Measurements from ENCODE around the gene TM9SF4.
"Not testable (repeated sequence)": the region's sequence is repeated elsewhere in the genome, so short reads cannot be mapped to it uniquely, and the experiment has no call there.

Gene TM9SF4

DNA sequence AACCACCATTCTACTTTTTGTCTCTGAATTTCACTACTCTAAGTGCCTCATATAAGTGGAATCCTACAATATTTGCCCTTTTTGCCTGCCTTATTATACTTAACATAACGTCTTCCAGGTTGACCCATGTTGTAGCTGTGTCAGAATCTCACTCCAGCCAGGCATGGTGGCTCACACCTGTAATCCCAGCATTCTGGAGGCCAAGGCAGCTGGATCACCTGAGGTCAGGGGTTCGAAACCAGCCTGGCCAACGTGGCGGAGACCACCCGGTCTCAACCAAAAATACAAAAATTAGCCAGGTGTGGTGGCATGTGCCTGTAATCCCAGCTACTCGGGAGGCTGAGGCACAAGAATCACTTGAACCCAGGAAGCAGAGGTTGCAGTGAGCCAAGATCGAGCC, 68.2 kb downstream of the TM9SF4 start:
- H3K27me3 ChIP-seq (ENCODE audit: control insufficient read depth, insufficient read depth, low read length); H3K4me1 ChIP-seq (ENCODE audit: control insufficient read depth, insufficient read depth, low read length); H3K9me3 ChIP-seq (ENCODE audit: control insufficient read depth, insufficient read depth, low read length); H3K36me3 ChIP-seq (ENCODE audit: control insufficient read depth, insufficient read depth, low read length); H3K27ac ChIP-seq (ENCODE audit: low read depth, low read length); H3K4me3 ChIP-seq (ENCODE audit: low read depth, low read length); H3K9ac ChIP-seq (ENCODE audit: low read depth, low read length): not testable (repeated sequence)

DNA sequence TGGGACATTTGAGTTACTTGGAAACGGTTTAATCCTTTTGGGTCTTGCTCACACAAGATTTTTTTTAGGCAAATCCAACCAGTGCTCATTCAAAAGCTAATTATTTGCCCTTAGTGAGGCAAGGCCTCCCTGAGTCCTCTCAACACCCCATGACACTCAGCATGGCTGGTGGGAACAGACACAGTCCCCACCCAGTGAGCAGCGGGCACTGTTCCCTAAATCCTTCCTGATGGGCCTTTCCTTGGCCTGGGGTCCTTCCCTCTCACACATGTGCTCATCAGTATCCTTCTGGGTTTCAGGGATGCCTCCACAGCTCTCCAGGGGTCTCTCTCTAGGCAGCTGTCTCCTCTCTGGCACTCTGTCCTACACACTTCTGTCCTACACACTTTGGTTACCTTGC, 70.0 kb downstream of the TM9SF4 start:
- H3K4me1 ChIP-seq (ENCODE audit: control insufficient read depth, insufficient read depth, low read length) = no peaks in the 10 kb centered on the region
- H3K27ac ChIP-seq (ENCODE audit: low read depth, low read length) = no peak overlapping the region
- H3K9ac ChIP-seq (ENCODE audit: low read depth, low read length) = no peak overlapping the region
- H3K9me3 ChIP-seq (ENCODE audit: control insufficient read depth, insufficient read depth, low read length) = no peaks in the 10 kb centered on the region
- no peaks in the 10 kb centered on the region for H3K36me3 ChIP-seq (ENCODE audit: control insufficient read depth, insufficient read depth, low read length)
- H3K4me3 ChIP-seq (ENCODE audit: low read depth, low read length) = no peak overlapping the region
- H3K27me3 ChIP-seq (ENCODE audit: control insufficient read depth, insufficient read depth, low read length) = no peaks in the 10 kb centered on the region

DNA sequence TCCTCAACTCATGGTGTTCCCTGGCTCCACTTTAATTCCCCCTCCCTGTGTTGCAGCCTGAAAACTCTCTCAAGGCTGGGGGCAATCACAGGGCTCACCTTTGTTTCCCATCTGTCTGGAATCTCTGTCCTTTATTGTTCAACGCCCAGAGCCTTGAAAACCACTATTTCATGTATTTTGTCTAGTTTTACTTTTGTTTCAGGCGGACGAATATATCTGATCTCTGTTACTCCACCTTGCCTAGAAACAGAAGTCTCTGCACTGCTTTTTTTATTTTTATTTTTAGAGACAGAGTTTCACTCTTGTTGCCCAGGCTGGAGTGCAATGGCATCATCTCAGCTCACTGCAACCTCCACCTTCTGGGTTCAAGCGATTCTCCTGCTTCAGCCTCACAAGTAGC, 70.4 kb downstream of the TM9SF4 start:
- Histone ChIP-seq H3K4me1 (ENCODE audit: control insufficient read depth, insufficient read depth, low read length) (no peaks in the 10 kb centered on the region), H3K27ac (ENCODE audit: low read depth, low read length) (no peak overlapping the region), H3K36me3 (ENCODE audit: control insufficient read depth, insufficient read depth, low read length) (no peaks in the 10 kb centered on the region), H3K4me3 (ENCODE audit: low read depth, low read length) (no peak overlapping the region), H3K9me3 (ENCODE audit: control insufficient read depth, insufficient read depth, low read length) (no peaks in the 10 kb centered on the region), H3K27me3 (ENCODE audit: control insufficient read depth, insufficient read depth, low read length) (no peaks in the 10 kb centered on the region), H3K9ac (ENCODE audit: low read depth, low read length) (no peak overlapping the region)

DNA sequence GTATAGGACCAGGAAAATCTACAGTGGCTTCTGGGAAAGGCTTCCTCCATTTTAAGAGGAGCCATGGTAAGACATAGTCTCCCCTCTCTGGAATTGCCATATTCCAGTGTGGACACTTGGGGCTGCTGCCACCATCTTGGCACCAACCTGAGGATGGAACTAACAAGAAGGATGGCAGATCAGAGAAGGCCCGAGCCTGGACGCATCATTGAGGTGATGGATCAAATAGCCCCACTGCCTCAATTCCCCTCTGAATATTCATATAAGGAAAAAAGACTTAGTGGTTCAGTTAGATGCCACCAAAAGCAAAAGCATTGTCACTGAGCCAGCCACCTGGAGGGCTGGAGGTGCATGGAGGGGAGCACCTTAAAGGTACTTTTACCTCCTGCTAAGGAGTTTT, 72.1 kb downstream of the TM9SF4 start:
- Histone ChIP-seq H3K9ac (ENCODE audit: low read depth, low read length) (no peak overlapping the region), H3K27me3 (ENCODE audit: control insufficient read depth, insufficient read depth, low read length) (no peaks in the 10 kb centered on the region), H3K27ac (ENCODE audit: low read depth, low read length) (no peak overlapping the region), H3K4me3 (ENCODE audit: low read depth, low read length) (no peak overlapping the region), H3K36me3 (ENCODE audit: control insufficient read depth, insufficient read depth, low read length) (no peaks in the 10 kb centered on the region), H3K9me3 (ENCODE audit: control insufficient read depth, insufficient read depth, low read length) (no peaks in the 10 kb centered on the region), H3K4me1 (ENCODE audit: control insufficient read depth, insufficient read depth, low read length) (no peaks in the 10 kb centered on the region)

DNA sequence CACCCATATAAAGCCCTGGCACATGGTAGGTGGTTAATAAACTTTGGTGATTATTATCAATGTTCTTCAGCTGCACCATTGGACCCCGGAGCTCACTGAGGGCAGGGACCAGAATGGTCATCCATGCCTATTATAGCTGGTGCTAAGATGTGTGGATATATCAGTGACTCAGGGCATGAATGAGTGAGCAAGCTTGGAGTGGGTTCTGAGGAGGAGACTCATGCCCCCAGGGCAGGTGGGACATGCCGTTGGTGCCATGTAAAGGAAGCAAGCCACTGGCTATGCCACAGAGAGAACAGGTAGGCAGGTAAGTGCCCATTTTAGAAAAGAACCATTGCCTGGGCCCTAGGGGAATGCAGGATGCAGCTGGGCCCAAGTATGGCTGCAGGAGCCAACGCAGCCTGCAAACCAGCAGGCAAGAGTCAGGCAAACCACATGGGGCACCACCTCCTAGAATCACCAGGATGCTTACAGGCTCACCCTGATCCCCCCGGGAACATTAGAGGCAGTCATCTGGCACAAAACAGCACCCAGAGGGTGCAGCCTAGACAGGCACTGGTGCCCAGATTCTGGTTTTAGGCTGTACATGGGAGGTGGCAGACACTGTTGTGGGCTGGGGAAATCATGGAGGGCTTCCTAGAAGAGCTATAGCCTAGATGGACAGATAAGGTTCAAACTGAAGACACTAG, 74.6 kb downstream of the TM9SF4 start:
- Histone ChIP-seq H3K4me3 (ENCODE audit: low read depth, low read length) (no peak overlapping the region), H3K27me3 (ENCODE audit: control insufficient read depth, insufficient read depth, low read length) (no peaks in the 10 kb centered on the region), H3K27ac (ENCODE audit: low read depth, low read length) (no peak overlapping the region), H3K4me1 (ENCODE audit: control insufficient read depth, insufficient read depth, low read length) (no peaks in the 10 kb centered on the region), H3K9ac (ENCODE audit: low read depth, low read length) (no peak overlapping the region), H3K36me3 (ENCODE audit: control insufficient read depth, insufficient read depth, low read length) (no peaks in the 10 kb centered on the region), H3K9me3 (ENCODE audit: control insufficient read depth, insufficient read depth, low read length) (no peaks in the 10 kb centered on the region)

DNA sequence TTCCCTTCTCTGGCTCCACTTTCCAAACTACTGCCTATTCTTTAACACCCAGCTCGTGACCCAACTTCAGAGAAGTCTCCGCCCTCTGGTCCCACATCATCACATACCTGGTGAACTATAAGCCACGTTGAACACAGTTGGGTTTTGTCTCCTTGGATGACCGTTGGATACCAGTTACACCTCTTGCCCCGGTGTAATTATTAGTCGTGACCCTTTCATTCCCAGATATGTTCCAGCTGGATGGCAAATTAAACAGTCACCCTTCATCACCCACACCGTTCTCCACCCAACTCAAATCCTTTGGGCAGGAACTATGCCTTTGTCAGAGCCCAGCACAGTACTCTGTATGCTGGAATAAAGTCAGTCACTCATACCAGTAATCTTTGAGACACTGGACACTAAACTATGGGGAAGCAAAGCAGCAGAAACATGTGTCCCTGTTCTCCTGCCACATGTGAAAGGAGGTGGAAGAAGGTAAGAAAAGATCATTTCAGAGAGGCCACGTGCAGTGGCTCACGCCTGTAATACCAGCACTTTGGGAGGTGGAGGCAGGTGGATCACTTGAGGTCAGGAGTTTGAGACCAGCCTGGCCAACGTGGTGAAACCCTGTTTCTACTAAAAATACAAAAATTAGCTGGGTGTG, 75.6 kb downstream of the TM9SF4 start:
- Histone ChIP-seq H3K36me3 (ENCODE audit: control insufficient read depth, insufficient read depth, low read length) (no peaks in the 10 kb centered on the region), H3K4me3 (ENCODE audit: low read depth, low read length) (no peak overlapping the region), H3K9ac (ENCODE audit: low read depth, low read length) (no peak overlapping the region), H3K27me3 (ENCODE audit: control insufficient read depth, insufficient read depth, low read length) (no peaks in the 10 kb centered on the region), H3K27ac (ENCODE audit: low read depth, low read length) (no peak overlapping the region), H3K9me3 (ENCODE audit: control insufficient read depth, insufficient read depth, low read length) (no peaks in the 10 kb centered on the region), H3K4me1 (ENCODE audit: control insufficient read depth, insufficient read depth, low read length) (0 out of 2 replicates have a peak, but pooled peaks cover 5% of the 10 kb centered on the region)

DNA sequence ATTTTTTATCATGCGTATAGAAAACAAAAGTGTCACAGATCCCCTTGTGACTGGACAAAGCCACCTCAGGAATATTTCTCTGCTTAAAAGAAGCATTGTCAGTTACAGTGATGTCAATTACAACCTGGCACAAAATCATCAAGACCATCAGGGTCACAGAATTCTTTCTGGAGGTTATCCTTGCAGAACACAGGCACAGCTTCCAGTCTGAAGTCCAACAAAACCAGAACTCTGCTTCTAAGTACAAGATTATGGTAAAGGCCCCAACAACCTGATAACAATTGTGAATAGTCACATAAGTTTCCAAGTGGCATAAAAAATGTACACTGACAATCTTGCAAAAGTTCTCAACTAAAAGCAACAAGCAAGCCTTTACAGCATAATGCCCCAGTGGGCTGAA, 77.0 kb downstream of the TM9SF4 start:
- H3K9me3 ChIP-seq (ENCODE audit: control insufficient read depth, insufficient read depth, low read length) = no peaks in the 10 kb centered on the region
- no peaks in the 10 kb centered on the region for H3K27me3 ChIP-seq (ENCODE audit: control insufficient read depth, insufficient read depth, low read length)
- no peak overlapping the region for H3K4me3 ChIP-seq (ENCODE audit: low read depth, low read length)
- no peak overlapping the region for H3K9ac ChIP-seq (ENCODE audit: low read depth, low read length)
- no peak overlapping the region for H3K27ac ChIP-seq (ENCODE audit: low read depth, low read length)
- H3K4me1 ChIP-seq (ENCODE audit: control insufficient read depth, insufficient read depth, low read length) = peaks cover 12% of the 10 kb centered on the region
- no peaks in the 10 kb centered on the region for H3K36me3 ChIP-seq (ENCODE audit: control insufficient read depth, insufficient read depth, low read length)

DNA sequence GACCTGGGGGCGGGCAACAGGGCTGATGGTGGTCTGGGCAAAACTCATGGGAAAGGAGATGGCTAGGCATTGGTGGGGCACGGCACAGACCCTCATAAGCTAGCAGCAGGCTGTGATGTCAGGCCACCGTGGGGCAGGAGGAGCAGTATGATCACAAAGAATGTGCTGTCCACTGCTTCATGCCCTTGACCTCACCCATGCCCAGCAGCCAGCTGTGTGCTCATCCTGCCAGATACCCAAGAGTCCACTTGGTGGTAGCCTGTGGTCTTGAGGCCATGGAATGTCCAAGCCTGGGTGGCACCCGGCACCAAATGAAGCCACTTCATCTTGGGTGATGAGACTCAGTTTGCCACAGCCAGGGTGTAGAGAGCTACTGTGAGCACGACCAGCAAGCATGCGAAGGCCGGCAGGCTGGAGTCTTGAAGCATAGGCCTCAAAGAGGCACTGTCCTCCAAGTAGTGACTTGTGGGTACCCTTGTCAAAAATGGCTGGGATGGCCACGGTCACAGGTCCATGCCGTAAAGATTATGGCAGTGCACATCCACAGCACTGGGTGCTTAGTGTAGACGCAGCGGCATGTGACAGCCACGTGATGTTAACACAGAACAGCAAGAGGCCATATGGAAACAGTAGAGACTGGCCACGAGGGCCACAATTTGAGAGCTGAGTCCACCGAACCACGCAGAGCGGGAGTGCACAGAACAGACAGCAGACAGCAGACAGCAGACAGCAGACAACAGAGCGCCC, 79.0 kb downstream of the TM9SF4 start:
- H3K9me3 ChIP-seq (ENCODE audit: control insufficient read depth, insufficient read depth, low read length) = no peaks in the 10 kb centered on the region
- H3K27ac ChIP-seq (ENCODE audit: low read depth, low read length) = no peak overlapping the region
- H3K27me3 ChIP-seq (ENCODE audit: control insufficient read depth, insufficient read depth, low read length) = no peaks in the 10 kb centered on the region
- peaks cover 12% of the 10 kb centered on the region for H3K4me1 ChIP-seq (ENCODE audit: control insufficient read depth, insufficient read depth, low read length)
- H3K4me3 ChIP-seq (ENCODE audit: low read depth, low read length) = no peak overlapping the region
- no peak overlapping the region for H3K9ac ChIP-seq (ENCODE audit: low read depth, low read length)
- 0 out of 2 replicates have a peak, but pooled peaks cover 6% of the 10 kb centered on the region for H3K36me3 ChIP-seq (ENCODE audit: control insufficient read depth, insufficient read depth, low read length)

DNA sequence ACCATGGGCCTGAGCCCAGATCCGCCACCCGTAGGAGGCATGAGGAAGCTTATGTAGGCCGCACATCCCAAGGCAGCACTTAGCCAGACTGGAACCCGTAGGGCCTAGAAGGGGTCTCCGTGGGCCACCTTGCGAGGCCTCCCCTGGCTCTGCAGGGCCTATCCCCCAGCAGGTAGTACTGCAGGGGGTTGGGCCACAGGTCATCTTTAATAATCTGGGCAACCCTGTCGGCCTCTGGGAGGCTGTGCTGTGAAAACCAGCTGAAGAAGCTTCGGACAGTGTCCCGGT, 79.6 kb downstream of the TM9SF4 start:
- peaks cover 6% of the 10 kb centered on the region; the same call in 1 of the 2 replicates for H3K36me3 ChIP-seq (ENCODE audit: control insufficient read depth, insufficient read depth, low read length)
- no peaks in the 10 kb centered on the region for H3K9me3 ChIP-seq (ENCODE audit: control insufficient read depth, insufficient read depth, low read length)
- no peaks in the 10 kb centered on the region for H3K27me3 ChIP-seq (ENCODE audit: control insufficient read depth, insufficient read depth, low read length)
- peaks cover 12% of the 10 kb centered on the region for H3K4me1 ChIP-seq (ENCODE audit: control insufficient read depth, insufficient read depth, low read length)
- no peak overlapping the region for H3K27ac ChIP-seq (ENCODE audit: low read depth, low read length)
- H3K9ac ChIP-seq (ENCODE audit: low read depth, low read length) = no peak overlapping the region
- H3K4me3 ChIP-seq (ENCODE audit: low read depth, low read length) = no peak overlapping the region

DNA sequence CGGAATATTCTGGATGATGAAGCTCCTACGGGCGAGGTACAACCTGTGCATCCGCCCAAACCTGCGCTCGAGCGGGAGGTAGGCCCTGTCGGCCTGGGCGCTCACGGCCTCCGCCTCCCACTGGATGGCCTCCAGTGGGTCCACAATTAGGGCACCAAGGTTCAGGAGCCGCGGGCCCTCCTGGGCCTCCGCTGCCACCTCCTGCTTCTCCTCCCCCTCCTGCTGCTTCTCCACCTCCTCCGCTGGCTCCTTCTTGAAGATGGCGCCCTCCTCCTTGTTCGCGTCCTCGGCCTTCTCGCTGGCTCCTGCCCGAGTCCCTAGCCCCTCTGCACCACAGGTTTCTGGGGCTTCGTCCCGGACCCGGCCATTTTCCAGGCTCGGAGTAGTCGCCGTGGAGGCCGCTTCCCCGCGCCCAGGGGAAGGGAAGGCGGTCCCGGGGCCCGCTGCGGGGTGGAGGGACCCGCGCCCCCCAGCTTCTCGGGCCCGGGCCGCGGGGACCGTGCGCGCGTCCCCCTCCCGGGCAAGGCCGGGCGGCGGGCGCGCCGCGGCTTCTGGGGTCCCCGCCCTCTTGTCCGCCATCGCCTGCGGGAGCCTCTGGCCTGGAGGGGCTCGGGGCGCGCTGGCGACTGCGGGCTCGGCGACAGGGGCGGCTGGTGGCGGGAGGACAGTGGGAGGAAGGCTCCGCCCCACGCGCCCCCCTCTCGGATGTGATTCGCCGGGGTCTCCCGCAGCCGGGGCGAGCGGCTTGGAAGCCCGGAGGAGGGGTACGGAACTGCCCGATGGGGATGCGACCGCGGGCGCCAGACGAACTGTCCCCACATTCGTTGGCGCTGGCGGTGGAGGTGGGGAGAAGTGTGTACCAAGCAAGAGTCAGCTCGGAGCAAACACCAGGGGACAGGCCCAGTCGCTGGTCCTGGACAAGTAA, 80.4 kb downstream of the TM9SF4 start:
- no peaks in the 10 kb centered on the region for H3K9me3 ChIP-seq (ENCODE audit: control insufficient read depth, insufficient read depth, low read length)
- peaks cover 12% of the 10 kb centered on the region for H3K4me1 ChIP-seq (ENCODE audit: control insufficient read depth, insufficient read depth, low read length)
- peak overlapping the region; percentile 44 for H3K27ac ChIP-seq (ENCODE audit: low read depth, low read length)
- no peaks in the 10 kb centered on the region for H3K27me3 ChIP-seq (ENCODE audit: control insufficient read depth, insufficient read depth, low read length)
- H3K9ac ChIP-seq (ENCODE audit: low read depth, low read length) = peak overlapping the region; percentile 82
- H3K36me3 ChIP-seq (ENCODE audit: control insufficient read depth, insufficient read depth, low read length) = peaks cover 9% of the 10 kb centered on the region
- peak overlapping the region; percentile 58 for H3K4me3 ChIP-seq (ENCODE audit: low read depth, low read length)
